Measurements from ENCODE around the gene SCN2A.
"Not testable (repeated sequence)": the region's sequence is repeated elsewhere in the genome, so short reads cannot be mapped to it uniquely, and the experiment has no call there.

Gene SCN2A

GRCh38 chr2:165240916-165241315 lies 1.7 kb downstream of the SCN2A start:
- in situ Hi-C loops (cut with HindIII; ENCODE audit: low sequenced_read_pairs) = no loop called here
- no peak for DNase-seq (ENCODE audit: low read depth)
- no peak overlapping the region for H3K4me3 ChIP-seq (ENCODE audit: low read depth, low read length)
- no peak for TF ChIP-seq CTCF (IDR thresholded peaks at IDR 0.05; ENCODE audit: low read depth, low read length, missing control alignments)

DNA sequence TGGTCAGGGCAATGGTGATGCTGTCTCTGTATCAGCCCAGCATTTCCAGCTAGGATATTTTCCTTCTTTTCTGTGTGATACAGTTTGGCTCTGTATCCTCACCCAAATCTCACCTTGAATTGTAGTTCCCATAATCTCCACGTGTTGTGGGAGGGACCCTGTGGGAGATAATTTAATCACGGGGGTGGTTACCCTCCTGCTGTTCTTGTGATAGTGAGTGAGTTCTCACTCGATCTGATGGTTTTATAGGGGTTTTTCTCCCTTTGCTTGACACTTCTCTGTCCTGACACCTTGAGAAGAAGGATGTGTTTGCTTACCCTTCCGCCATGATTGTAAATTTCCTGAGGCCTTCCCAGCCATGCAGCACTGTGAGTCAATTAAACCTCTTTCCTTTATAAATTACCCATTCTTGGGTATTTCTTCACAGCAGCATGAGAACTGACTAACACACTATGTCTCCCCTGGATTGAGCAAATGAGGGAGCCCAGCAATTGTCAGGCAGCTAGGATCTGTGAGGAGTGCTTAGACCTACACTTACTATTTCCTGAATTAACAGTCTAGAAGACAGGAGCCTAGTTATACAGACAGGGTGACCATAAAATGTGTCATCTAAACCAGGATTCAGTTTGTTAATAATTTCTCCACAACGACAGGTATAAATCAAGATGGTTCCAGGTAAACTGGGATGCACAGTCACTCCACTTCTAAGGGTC lies 6.0 kb downstream of the SCN2A start:
- TF ChIP-seq CTCF (IDR thresholded peaks at IDR 0.05; ENCODE audit: low read depth, low read length, missing control alignments) = no peak
- H3K4me3 ChIP-seq (ENCODE audit: low read depth, low read length) = no peak overlapping the region
- no peak for DNase-seq (ENCODE audit: low read depth)
- in situ Hi-C loops (cut with HindIII; ENCODE audit: low sequenced_read_pairs) = no loop called here

DNA sequence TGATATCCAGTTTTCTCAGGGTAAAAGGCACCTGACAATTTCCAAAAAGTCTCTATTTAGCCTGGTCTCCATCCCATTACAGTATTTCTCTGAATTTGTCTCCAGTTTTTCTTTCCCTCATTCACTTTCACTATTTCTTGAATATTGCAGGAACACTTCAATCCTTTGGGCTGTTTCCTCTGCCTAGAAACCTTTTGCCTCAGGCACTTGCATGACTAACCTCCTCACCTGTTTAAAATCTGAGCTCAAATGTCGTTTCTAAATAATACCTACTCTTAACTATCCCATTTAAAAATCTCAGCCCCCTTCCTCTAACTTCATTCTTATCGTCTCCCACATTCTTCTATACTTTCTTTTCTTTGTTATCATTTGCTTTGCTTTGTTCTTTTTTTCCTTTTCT lies 9.0 kb downstream of the SCN2A start:
- no peak overlapping the region for H3K4me3 ChIP-seq (ENCODE audit: low read depth, low read length)
- DNase-seq (ENCODE audit: low read depth) = no peak
- no peak for TF ChIP-seq CTCF (IDR thresholded peaks at IDR 0.05; ENCODE audit: low read depth, low read length, missing control alignments)
- in situ Hi-C loops (cut with HindIII; ENCODE audit: low sequenced_read_pairs) = no loop called here

DNA sequence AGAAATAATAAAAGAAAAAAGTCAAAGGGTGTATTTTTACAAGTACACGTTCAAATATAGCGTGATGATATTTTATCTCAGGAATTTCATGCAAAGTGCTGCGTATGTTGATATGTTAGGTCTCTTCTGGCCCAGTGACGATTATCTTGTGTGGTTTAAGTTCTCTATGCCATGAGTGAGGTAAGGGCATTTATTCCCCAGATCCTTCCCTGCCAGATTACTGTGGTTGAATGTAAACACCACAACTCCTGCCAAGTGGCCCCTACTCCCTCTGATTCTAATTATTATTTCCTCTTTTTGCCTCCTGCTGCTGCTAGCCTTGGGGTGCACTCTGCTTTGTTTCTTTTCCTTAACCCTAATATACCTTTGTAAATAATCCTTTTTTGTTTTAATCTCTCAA lies 12.2 kb downstream of the SCN2A start:
- in situ Hi-C loops (cut with HindIII; ENCODE audit: low sequenced_read_pairs) = no loop called here
- H3K4me3 ChIP-seq (ENCODE audit: low read depth, low read length) = no peak overlapping the region
- TF ChIP-seq CTCF (IDR thresholded peaks at IDR 0.05; ENCODE audit: low read depth, low read length, missing control alignments) = no peak
- no peak for DNase-seq (ENCODE audit: low read depth)

- in situ Hi-C loops (cut with HindIII; ENCODE audit: low sequenced_read_pairs) = no loop called here
Observed at GRCh38 chr2:165253178-165253577, 14.0 kb downstream of the SCN2A start.

DNA sequence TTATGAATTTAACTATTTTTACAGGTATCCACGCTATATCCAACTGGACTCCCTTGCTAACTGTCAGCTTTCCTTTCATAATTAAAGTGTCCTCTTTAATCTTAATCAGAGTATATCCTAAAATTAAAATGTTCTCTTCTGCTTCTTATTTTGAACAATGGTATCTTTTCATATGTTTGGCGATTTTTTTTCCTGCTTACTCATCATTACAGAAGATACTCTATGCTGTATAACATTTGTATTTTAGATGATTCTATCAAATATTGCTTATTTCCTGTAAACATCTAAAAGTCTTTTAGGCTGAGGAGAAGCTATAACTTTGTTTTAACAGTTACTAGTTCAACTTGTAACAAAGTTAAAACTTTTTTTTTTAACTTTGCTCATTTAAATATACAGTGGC lies 17.4 kb downstream of the SCN2A start:
- DNase-seq (ENCODE audit: low read depth) = no peak
- H3K4me3 ChIP-seq (ENCODE audit: low read depth, low read length) = no peak overlapping the region

More at GRCh38 chr2:165253178-165253577, 14.0 kb downstream of the SCN2A start:
- no peak overlapping the region for H3K4me3 ChIP-seq (ENCODE audit: low read depth, low read length)
- no peak for TF ChIP-seq CTCF (IDR thresholded peaks at IDR 0.05; ENCODE audit: low read depth, low read length, missing control alignments)
- no peak for DNase-seq (ENCODE audit: low read depth)

DNA sequence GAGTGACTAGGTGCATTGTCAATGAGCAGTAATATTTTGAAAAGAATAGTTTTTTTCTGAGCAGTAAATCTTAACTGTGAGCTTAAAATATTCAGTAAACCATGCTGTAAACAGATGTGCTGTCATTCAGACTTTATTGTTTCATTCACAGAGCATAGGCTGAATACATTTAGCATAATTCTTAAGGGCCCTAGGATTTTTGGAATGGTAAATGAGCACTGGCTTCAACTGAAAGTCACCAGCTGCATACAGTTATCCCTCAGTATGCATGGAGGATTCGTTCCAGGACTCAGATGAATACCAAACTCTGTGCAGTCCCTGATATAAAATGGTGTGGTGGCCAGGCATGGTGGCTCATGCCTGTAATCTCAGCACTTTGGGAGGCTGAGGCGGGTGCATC lies 21.1 kb downstream of the SCN2A start:
- DNase-seq (ENCODE audit: low read depth); H3K4me3 ChIP-seq (ENCODE audit: low read depth, low read length); in situ Hi-C loops (cut with HindIII; ENCODE audit: low sequenced_read_pairs): not testable (repeated sequence)

More for the DNA sequence above, 17.4 kb downstream of the SCN2A start:
- no peak for TF ChIP-seq CTCF (IDR thresholded peaks at IDR 0.05; ENCODE audit: low read depth, low read length, missing control alignments)
- in situ Hi-C loops (cut with HindIII; ENCODE audit: low sequenced_read_pairs) = no loop called here

Measured in astrocyte of the cerebellum (primary cell).